OCI-LY7 (cell line): ENCODE results near the gene SRSF9. TPM values are rescaled to one million over a fixed set of nuclear protein-coding genes. Genes with fewer than 3 reads are reported as not detected.

Source experiments
- BruUV-seq: library from RNA; stranded (reverse); fragments of 400-500 nt; replicated peaks from 2 replicates; lab custom pipeline; 2021; lab: Mats Ljungman, UMichigan
- CTCF ChIA-PET: fragments of 300-600 bp; sonication (Branson Sonifier 250); formaldehyde crosslinking; loops from one replicate; lab custom pipeline; 2022; ENCODE audit warnings: antibody characterized with exemption; ENCODE audit not compliant: unreplicated experiment; lab: Charles Lee
- POLR2A ChIA-PET: fragments of 300-600 bp; sonication (Branson Sonifier 250); formaldehyde crosslinking; loops from one replicate; lab custom pipeline; 2022; ENCODE audit warnings: antibody characterized with exemption; lab: Charles Lee
- DNase-seq: peaks from one replicate; pipeline ENCODE4 v3.0.0-alpha.2; 2015; ENCODE audit warnings: low spot score
- H2AFZ ChIP-seq: fragments of 200-600 bp; sonication (generic), shearing (Covaris generic); 2 replicates; pipeline ENCODE4 v1.6.1; 2014; ENCODE audit warnings: mild to moderate bottlenecking, antibody characterized with exemption, low read length, moderate library complexity
- H3K27ac ChIP-seq: fragments of 200-600 bp; sonication (generic); 2 replicates; pipeline ENCODE4 v1.5.1; 2014; ENCODE audit warnings: mixed run types, low read depth, mild to moderate bottlenecking, moderate library complexity, low read length, inconsistent platforms; ENCODE audit not compliant: poor library complexity, severe bottlenecking
- H3K36me3 ChIP-seq: fragments of 200-600 bp; sonication (generic); 2 replicates; pipeline ENCODE4 v1.6.1; 2014; ENCODE audit warnings: mild to moderate bottlenecking, antibody characterized with exemption, low read length, moderate library complexity, mixed read lengths; ENCODE audit not compliant: insufficient read depth
- H3K4me1 ChIP-seq: fragments of 200-600 bp; sonication (generic); 2 replicates; pipeline ENCODE4 v1.5.1; 2014; ENCODE audit warnings: mild to moderate bottlenecking, low read length; ENCODE audit not compliant: insufficient read depth, poor library complexity, severe bottlenecking
- H3K4me2 ChIP-seq: fragments of 200-600 bp; sonication (generic); 2 replicates; pipeline ENCODE4 v1.6.1; 2014; ENCODE audit warnings: mild to moderate bottlenecking, low read length
- H3K4me3 ChIP-seq: fragments of 200-600 bp; sonication (generic); 2 replicates; pipeline ENCODE4 v1.5.1; 2014; ENCODE audit warnings: mild to moderate bottlenecking, low read depth, low read length; ENCODE audit not compliant: poor library complexity, severe bottlenecking
- H3K79me2 ChIP-seq: fragments of 200-600 bp; sonication (generic); 2 replicates; pipeline ENCODE4 v1.6.1; 2016; ENCODE audit warnings: low read depth, mild to moderate bottlenecking, low read length, moderate library complexity, mixed read lengths; ENCODE audit not compliant: insufficient read depth
- H3K9me2 ChIP-seq: fragments of 200-600 bp; sonication (generic); 2 replicates; pipeline ENCODE4 v1.6.1; 2016; ENCODE audit warnings: mild to moderate bottlenecking, low read length, mixed read lengths; ENCODE audit not compliant: insufficient read depth
- H3K9me3 ChIP-seq: fragments of 200-600 bp; sonication (generic); 2 replicates; pipeline ENCODE4 v1.6.1; 2014; ENCODE audit warnings: mild to moderate bottlenecking, mixed run types, low read length, mixed read lengths
- H4K20me1 ChIP-seq: fragments of 200-600 bp; sonication (generic); 2 replicates; pipeline ENCODE4 v1.6.1; 2014; ENCODE audit warnings: mild to moderate bottlenecking, antibody characterized with exemption, low read length, moderate library complexity, mixed read lengths; ENCODE audit not compliant: insufficient read depth
- CTCF ChIP-seq: fragments of 200-600 bp; sonication (generic); conservative IDR thresholded peaks from 2 replicates; pipeline ENCODE4 v1.5.1; 2014; ENCODE audit warnings: mild to moderate bottlenecking, antibody characterized with exemption, low read length, moderate library complexity, mixed read lengths
- EZH2phosphoT487 ChIP-seq: fragments of 200-600 bp; sonication (generic); IDR thresholded peaks from 2 replicates; pipeline ENCODE4 v1.6.1; 2018; ENCODE audit warnings: low read depth, borderline replicate concordance, mild to moderate bottlenecking, mixed run types, antibody characterized with exemption, low read length, moderate library complexity, mixed read lengths
- intact Hi-C: fragments of 100-400 bp; cut with micrococcal nuclease; formaldehyde crosslinking; loops from one replicate; pipeline ENCODE4 v1.10.0; 2022; ENCODE audit not compliant: unreplicated experiment
- total RNA-seq, 2 experiments: library from RNA; depleted of rRNA in 1 of 2; stranded (reverse); fragments of >200 nt in 1 of 2; shearing (Covaris generic) in 1 of 2; gene quantifications; 2 replicates each; pipeline ENCODE4 v1.2.3, GENCODE V29; 2014 to 2022

Gene SRSF9
- total RNA-seq, 2 experiments from 2014 or later: 203 to 295 TPM

- H3K79me2 ChIP-seq: peaks cover 43% of the 10 kb centered on the region
- peak within 1 kb of the TSS; percentile 91 for H3K4me3 ChIP-seq
- ChIA-PET CTCF (interaction anchor here (0.6 kb wide), 1 partner anchor 35 kb away, joined by 3 read pairs; no protein-coding TSS in a partner anchor), POLR2A (interaction anchor here (0.5 to 2.6 kb wide), 6 partner anchors 8 to 741 kb away, joined by 3 to 6 read pairs (median 3); partner anchors contain the start of genes RNU4-1 and RNU4-2)
- H2AFZ ChIP-seq: peak within 1 kb of the TSS; percentile 100
- peak within 1 kb of the TSS; percentile 96 for H3K4me2 ChIP-seq
- TF ChIP-seq EZH2phosphoT487: no peak
- peak; percentile 21; the same call in 1 of the 2 replicates for TF ChIP-seq CTCF
- peaks cover 11% of the 10 kb centered on the region for H4K20me1 ChIP-seq
- intact Hi-C loops: loop anchor here (2.0 to 10.0 kb wide), 6 partner anchors 29 to 287 kb away; partner anchors contain the start of genes ACADS and DYNLL1
- H3K9me3 ChIP-seq: no peaks in the 10 kb centered on the region
- peak within 1 kb of the TSS; percentile 69 for H3K27ac ChIP-seq
- H3K9me2 ChIP-seq: no peaks in the 10 kb centered on the region
- H3K4me1 ChIP-seq: peaks cover 23% of the 10 kb centered on the region
- peak; percentile 100 for DNase-seq
- H3K36me3 ChIP-seq: peaks cover 34% of the 10 kb centered on the region
- BruUV-seq: TSS peak; percentile 83
Measured at GRCh38 chr12:120437735-120438494, 31.6 kb downstream of the SRSF9 start, which contains the start of gene COX6A1. TSS of gene COX6A1 (plus strand) at chr12:120438113. CDS start at chr12:120438127, 14 bp downstream.

- Histone ChIP-seq H3K36me3 (no peaks in the 10 kb centered on the region), H2AFZ (peak overlapping the region; percentile 55; the same call in 1 of the 2 replicates), H3K4me1 (peaks cover 6% of the 10 kb centered on the region), H3K4me2 (no peak overlapping the region; the same call in 1 of the 2 replicates), H3K79me2 (peaks cover under 1% of the 10 kb centered on the region; the same call in 1 of the 2 replicates), H3K27ac (no peak overlapping the region), H4K20me1 (no peaks in the 10 kb centered on the region), H3K9me3 (peaks cover 5% of the 10 kb centered on the region; the same call in 1 of the 2 replicates), H3K9me2 (no peaks in the 10 kb centered on the region), H3K4me3 (no peak overlapping the region)
- BruUV-seq: no TSS peak
- intact Hi-C loops: loop anchor here (10.0 kb wide), 2 partner anchors 208 to 292 kb away; partner anchors contain the start of gene ACADS
- TF ChIP-seq CTCF (no peak), EZH2phosphoT487 (no peak)
- no peak for DNase-seq
- ChIA-PET POLR2A (interaction anchor here (0.7 kb wide), 3 partner anchors 108 to 596 kb away, joined by 3 read pairs; no protein-coding TSS in a partner anchor), CTCF (no interaction called here)
Measured at GRCh38 chr12:120432772-120433525, 36.6 kb downstream of the SRSF9 start.
